C4-2B (cell line): ENCODE data around the gene CCDC69.

Experiments
- ZFX ChIP-seq: fragments of 450-650 bp; IDR thresholded peaks from 2 replicates; pipeline ENCODE4 v1.6.1; 2017
- TF ChIP-seq, protein P1 (sequence below): fragments of 450-650 bp; conservative IDR thresholded peaks from 2 replicates; pipeline ENCODE4 v1.5.1; 2017; ENCODE audit warnings: mild to moderate bottlenecking

DNA sequence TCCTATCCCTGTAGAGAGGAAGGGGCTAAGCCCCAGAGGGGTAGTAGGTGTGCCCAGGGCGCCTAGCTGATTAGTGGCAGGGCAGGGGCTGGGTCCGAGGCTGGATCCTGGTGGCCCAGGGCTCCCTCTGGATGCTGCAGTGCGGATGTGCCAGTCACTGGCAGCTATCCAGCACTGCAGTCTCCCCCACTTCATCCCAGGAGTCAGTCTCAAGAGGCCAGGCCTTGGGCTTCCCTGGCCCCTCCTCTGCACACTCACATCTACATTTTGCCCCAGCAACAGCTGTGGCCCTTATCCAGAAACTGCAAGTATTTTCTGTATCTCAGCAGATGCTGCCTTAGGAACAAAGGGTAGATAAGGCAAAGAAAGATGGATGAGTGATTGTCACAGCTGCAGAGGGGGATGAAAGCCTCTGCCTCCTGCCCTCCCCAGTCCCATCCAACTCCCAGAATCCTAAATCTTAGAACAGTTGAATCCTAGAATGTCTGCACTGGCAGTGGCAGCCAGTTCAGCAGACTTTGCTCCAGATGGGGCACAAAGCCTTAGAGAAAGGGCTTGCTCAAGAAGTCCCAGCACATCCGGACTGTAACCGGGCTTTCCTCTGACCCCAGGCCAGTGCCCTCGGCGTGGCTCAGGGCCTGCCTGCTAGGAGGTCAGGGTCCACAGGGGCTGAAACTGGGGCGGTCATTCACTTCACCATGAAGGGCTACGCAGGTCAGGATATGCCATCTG lies 68.0 kb downstream of the CCDC69 start:
- TF ChIP-seq, protein P1, sequence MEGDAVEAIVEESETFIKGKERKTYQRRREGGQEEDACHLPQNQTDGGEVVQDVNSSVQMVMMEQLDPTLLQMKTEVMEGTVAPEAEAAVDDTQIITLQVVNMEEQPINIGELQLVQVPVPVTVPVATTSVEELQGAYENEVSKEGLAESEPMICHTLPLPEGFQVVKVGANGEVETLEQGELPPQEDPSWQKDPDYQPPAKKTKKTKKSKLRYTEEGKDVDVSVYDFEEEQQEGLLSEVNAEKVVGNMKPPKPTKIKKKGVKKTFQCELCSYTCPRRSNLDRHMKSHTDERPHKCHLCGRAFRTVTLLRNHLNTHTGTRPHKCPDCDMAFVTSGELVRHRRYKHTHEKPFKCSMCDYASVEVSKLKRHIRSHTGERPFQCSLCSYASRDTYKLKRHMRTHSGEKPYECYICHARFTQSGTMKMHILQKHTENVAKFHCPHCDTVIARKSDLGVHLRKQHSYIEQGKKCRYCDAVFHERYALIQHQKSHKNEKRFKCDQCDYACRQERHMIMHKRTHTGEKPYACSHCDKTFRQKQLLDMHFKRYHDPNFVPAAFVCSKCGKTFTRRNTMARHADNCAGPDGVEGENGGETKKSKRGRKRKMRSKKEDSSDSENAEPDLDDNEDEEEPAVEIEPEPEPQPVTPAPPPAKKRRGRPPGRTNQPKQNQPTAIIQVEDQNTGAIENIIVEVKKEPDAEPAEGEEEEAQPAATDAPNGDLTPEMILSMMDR: no peak
- TF ChIP-seq ZFX: no peak
